ENCODE results near the gene SETX. TPM values are rescaled to one million over a fixed set of nuclear protein-coding genes. Genes with fewer than 3 reads are reported as not detected.

Gene SETX
- total RNA-seq, 2 donors from 2014 or later = 25.8 to 36.8 TPM

DNA sequence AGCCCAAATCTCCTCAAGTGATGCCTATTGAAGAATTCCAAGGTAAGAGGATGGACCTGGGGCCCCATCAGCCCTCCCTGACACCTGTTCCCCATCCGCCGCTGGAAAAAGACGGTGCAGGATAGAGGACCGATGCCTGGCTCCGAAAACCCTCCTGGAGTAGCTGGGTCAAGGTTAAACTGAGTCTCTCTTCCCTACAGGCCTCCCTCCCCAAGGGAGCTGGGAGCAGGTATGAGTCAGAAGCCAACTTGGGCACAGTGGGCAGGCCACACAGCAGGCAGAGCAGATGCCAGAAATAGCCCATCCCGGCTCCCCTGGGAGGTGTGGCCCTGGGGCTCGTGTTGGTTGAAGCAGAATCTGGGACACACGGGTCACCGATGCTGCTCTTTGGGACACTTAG is 117.3 kb downstream of the SETX start:
- Histone ChIP-seq H3K4me3 (no peak overlapping the region), H3K4me1 (peaks cover under 1% of the 10 kb centered on the region), H3K9ac (ENCODE audit: low read depth in 2 of 2, low read length in 2 of 2) (no peak overlapping the region), H3K27me3 (no peaks in the 10 kb centered on the region), H3K9me3 (no peaks in the 10 kb centered on the region), H3K27ac (no peak overlapping the region), H3K36me3 (no peaks in the 10 kb centered on the region)
- TF ChIP-seq, protein P1, sequence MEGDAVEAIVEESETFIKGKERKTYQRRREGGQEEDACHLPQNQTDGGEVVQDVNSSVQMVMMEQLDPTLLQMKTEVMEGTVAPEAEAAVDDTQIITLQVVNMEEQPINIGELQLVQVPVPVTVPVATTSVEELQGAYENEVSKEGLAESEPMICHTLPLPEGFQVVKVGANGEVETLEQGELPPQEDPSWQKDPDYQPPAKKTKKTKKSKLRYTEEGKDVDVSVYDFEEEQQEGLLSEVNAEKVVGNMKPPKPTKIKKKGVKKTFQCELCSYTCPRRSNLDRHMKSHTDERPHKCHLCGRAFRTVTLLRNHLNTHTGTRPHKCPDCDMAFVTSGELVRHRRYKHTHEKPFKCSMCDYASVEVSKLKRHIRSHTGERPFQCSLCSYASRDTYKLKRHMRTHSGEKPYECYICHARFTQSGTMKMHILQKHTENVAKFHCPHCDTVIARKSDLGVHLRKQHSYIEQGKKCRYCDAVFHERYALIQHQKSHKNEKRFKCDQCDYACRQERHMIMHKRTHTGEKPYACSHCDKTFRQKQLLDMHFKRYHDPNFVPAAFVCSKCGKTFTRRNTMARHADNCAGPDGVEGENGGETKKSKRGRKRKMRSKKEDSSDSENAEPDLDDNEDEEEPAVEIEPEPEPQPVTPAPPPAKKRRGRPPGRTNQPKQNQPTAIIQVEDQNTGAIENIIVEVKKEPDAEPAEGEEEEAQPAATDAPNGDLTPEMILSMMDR (IDR thresholded peaks at IDR 0.05) = no peak
- no peak for DNase-seq
- intact Hi-C loops (cut with DNase I) = loop anchor here (5.0 kb wide), 2 partner anchors 70 to 475 kb away; no protein-coding TSS in a partner anchor

DNA sequence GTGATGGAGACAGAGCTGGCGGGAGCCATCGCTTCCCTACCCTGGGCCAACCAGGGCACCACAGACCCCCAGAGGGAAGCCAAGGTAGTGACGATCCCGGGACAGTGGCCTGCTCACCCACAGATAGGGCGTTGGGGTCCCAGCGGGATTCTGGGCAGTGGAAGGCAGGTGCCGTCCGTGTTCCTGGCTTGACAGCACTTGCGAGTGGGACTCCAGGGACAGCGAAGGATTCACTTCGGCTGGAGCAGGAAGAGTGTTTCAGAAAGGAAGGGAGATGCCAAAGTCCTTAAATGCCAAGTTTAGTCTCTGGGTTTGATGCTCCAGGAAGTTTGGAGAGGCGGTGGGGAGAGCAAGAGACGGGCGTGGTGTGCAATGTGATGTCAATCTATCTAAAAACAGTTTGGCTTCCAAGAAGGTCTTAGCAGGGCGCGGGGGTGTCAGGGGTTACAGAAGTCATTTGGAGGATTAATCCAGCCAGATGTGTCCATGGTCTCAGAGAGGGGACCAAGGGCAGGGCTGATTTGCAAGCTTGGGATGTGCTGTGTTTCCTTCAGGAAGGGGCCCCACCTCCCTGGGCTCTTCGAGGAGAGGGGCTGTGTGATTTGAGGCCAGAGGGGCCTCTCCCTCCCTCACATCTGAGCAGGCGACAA is 118.0 kb downstream of the SETX start:
- Histone ChIP-seq H3K9ac (ENCODE audit: low read depth in 2 of 2, low read length in 2 of 2) (no peak overlapping the region), H3K4me3 (no peak overlapping the region), H3K36me3 (no peaks in the 10 kb centered on the region), H3K27ac (no peak overlapping the region), H3K9me3 (no peaks in the 10 kb centered on the region), H3K4me1 (no peaks in the 10 kb centered on the region), H3K27me3 (no peaks in the 10 kb centered on the region)
- no peak for DNase-seq
- TF ChIP-seq, protein P1 (IDR thresholded peaks at IDR 0.05) = no peak
- intact Hi-C loops (cut with DNase I) = loop anchor here (5.0 kb wide), 2 partner anchors 69 to 474 kb away; no protein-coding TSS in a partner anchor

DNA sequence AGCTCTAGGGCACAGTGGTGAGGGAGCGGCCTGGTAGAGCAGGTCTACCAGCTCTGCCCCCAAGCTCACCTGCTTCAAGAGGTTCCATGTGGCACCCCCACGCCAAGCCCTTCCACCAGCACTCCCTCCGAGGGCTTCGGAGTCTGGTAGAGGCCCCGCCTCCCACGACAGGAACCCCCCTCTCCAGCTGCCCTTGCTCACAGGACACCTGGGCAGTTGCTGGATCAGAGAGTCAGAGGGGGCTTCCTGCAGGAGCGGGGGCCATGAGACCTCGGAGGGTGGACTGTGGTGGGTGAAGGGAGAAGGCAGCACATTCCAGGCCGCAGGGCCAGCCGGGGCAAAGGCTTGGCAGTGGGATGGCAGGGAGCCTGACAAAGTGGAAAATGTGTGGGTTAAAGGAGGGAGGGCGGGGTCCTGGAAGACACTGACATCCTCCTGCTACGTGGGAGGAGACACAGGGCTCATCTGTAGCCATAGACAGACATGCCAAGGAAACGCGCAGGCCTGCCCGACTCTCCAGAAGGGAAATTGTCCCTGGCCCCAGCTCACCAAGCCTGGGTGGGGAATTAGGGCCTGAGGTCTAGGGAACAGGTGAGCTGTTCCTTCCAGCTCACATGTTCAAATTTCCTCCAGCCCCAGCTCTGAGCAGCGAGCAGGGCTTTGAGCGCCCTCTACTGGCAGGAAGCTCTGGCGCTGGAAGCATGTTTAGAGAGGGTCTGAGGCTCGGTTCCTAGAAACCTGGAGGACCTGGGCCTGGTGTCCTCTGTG is 118.7 kb downstream of the SETX start:
- TF ChIP-seq, protein P1 (IDR thresholded peaks at IDR 0.05) = peak; percentile 94
- no peak overlapping the region for H3K4me3 ChIP-seq
- H3K36me3 ChIP-seq = no peaks in the 10 kb centered on the region
- intact Hi-C loops (cut with DNase I) = loop anchor here (5.0 kb wide), 2 partner anchors 69 to 474 kb away; no protein-coding TSS in a partner anchor
- no peaks in the 10 kb centered on the region for H3K4me1 ChIP-seq
- DNase-seq = peak; percentile 76
- H3K27me3 ChIP-seq = no peaks in the 10 kb centered on the region
- no peaks in the 10 kb centered on the region for H3K9me3 ChIP-seq
- no peak overlapping the region for H3K27ac ChIP-seq
- H3K9ac ChIP-seq (ENCODE audit: low read depth in 2 of 2, low read length in 2 of 2) = no peak overlapping the region

DNA sequence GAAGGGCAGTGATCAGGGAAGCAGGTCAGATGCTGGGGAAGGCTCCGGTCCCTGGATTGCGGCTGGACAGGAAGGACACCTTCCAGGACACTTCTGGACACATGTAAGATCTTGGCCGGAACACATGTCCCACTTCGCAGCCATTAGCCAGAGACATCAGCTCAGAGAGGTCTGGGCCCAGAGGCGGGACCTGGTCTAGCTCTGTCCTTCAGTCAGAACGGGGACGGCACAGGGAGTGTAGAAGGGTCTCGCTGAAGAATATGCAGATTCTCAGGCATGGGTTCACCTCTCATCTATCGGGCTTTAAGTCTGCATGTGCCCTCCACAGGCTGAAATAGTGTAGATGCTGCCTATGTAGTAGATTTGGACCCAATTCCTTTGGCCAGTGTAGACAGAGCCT is 119.7 kb downstream of the SETX start:
- H3K9me3 ChIP-seq = no peaks in the 10 kb centered on the region

DNA sequence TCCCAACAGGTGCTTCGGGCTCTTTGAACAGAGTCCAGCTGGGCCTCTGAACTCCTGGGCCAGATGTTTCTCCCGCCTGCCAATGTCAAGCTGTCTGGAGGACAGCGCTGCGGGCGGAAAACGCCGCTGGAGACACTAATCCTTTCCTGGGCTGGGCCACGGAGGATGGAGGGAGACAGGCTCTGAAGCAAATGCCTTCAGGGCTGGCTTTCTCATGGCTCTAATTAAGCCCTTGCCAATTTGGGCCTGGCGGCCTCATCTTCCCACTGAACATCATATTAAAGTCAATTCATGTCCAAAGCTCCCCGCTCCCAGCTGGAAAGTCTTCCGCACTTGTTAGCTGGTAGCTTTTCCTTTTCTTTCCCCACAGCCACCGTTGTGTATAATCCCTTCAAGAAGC is 120.3 kb downstream of the SETX start:
- intact Hi-C loops (cut with DNase I) = no loop called here
- Histone ChIP-seq H3K9ac (ENCODE audit: low read depth in 2 of 2, low read length in 2 of 2) (no peak overlapping the region), H3K27me3 (no peaks in the 10 kb centered on the region), H3K9me3 (no peaks in the 10 kb centered on the region), H3K4me3 (no peak overlapping the region), H3K27ac (no peak overlapping the region), H3K36me3 (no peaks in the 10 kb centered on the region), H3K4me1 (no peaks in the 10 kb centered on the region)
- TF ChIP-seq, protein P1 (IDR thresholded peaks at IDR 0.05) = no peak
- DNase-seq = no peak

More for the DNA sequence above, 119.7 kb downstream of the SETX start:
- no peak overlapping the region for H3K9ac ChIP-seq (ENCODE audit: low read depth in 2 of 2, low read length in 2 of 2)
- no peak overlapping the region for H3K4me3 ChIP-seq
- intact Hi-C loops (cut with DNase I) = loop anchor here (5.0 kb wide), 2 partner anchors 68 to 473 kb away; no protein-coding TSS in a partner anchor
- DNase-seq = no peak
- no peaks in the 10 kb centered on the region for H3K4me1 ChIP-seq
- TF ChIP-seq, protein P1 (IDR thresholded peaks at IDR 0.05) = no peak
- no peaks in the 10 kb centered on the region for H3K27me3 ChIP-seq
- no peak overlapping the region for H3K27ac ChIP-seq
- H3K36me3 ChIP-seq = no peaks in the 10 kb centered on the region

Data from colonic mucosa (tissue), 4 donors.